DMS 273 (cell line): Measurements from ENCODE around the gene PRDM15.

Experiments used
- DNase-seq: peaks from one replicate; lab custom pipeline; 2025; ENCODE audit not compliant: unreplicated experiment; lab: John Stamatoyannopoulos, UW

PRDM15 gene

GRCh38 chr21:41865002-41865777, 14.0 kb downstream of the PRDM15 start:
- DNase-seq: no peak

DNA sequence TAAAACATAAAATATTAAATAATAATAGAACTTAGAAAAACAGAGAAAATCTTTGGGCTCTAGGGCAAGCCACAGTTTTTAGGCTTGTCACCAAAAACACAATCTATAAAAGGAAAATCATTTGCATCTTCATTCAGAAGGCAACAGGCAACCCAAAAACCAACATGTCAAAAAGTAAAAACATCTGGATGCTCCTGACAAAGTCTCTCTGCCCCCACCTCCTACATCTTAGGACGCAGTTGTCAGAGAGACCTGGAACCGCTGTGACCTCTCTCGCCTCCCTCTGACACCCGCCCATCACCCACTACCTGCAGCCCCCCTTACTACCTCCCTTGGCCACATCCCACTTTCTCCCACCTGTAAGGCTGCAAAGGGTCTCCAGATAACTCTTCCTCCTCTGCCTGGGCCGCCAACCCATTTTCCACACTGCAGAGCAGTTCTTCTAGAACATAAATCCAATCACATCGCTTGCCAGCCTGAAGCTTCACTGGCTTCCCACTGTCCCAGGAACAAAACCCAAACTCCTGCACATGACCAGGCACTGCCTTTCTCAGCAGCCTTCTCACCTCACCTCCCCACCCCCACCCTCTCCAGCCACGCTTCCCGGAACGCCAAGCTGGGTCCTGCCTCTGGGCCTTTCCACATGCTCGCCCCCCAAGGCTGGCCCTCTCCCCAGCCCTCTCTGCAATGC, 14.7 kb downstream of the PRDM15 start:
- DNase-seq: no peak

DNA sequence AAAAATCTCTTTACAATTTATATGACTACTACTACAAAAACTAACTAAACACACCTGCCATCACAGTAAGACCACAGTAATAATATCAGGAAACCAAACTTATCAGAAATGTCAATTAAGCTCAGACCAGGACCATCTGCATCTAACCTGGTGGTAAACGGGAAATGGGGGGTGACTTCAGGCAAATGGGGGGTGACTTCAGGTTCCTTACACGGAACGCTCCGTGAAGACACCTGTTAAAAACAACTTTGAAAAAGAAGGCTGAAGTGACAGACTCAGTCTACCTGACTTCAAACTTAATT, 15.8 kb downstream of the PRDM15 start:
- DNase-seq: no peak

- no peak for DNase-seq
Measured at GRCh38 chr21:41861987-41862386, 17.2 kb downstream of the PRDM15 start.

DNA sequence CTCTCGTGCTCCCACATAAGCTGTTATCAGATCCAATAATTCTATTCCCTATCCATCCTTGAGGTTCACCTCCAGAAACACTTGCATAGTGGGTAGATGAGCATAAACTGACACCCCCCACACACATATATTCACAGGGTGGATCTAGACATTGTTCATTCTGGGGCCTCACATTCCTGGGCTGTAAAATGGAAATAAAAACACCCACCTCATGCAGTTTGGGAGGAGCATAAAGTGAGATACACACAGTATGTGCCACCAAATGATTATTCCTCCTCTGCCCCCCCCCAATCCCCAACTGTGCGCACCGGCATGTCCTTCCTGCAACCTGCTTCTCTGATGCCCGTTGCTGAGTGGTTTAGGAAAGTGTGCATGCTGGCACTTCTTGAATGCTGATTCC, 17.9 kb downstream of the PRDM15 start:
- no peak for DNase-seq

DNA sequence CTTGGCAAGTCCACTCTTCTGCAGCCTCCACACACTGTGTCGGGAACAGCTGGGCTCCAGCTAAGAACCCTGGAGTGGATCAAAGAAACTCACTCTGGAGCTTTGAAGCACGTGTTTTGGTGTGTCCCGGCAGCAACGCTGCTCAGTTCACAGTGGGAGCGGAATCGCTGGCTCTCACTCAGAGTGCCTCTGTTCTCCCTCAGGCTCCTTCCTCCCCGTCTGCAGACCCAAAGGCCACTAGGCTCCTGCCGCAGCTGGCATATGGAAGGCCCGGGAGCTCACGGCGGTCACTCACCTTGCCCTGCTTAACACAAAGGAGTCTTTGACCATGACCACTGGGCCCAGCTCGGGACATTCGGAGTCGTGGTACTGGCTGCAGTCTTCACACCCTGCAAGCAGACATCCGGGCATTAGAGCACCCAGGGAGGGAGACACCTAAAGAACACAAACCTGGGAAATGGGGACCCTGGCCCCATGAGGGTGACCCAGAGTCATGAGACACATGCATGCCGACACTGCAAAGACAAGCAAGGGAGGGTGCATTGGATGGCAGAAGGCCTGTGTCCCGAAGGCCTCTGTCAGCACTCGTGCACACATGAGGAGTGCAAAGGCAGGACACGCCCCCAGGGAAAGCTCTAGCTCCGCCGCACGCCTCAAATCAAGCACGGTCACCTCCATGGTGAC, 19.7 kb downstream of the PRDM15 start:
- DNase-seq: no peak

DNA sequence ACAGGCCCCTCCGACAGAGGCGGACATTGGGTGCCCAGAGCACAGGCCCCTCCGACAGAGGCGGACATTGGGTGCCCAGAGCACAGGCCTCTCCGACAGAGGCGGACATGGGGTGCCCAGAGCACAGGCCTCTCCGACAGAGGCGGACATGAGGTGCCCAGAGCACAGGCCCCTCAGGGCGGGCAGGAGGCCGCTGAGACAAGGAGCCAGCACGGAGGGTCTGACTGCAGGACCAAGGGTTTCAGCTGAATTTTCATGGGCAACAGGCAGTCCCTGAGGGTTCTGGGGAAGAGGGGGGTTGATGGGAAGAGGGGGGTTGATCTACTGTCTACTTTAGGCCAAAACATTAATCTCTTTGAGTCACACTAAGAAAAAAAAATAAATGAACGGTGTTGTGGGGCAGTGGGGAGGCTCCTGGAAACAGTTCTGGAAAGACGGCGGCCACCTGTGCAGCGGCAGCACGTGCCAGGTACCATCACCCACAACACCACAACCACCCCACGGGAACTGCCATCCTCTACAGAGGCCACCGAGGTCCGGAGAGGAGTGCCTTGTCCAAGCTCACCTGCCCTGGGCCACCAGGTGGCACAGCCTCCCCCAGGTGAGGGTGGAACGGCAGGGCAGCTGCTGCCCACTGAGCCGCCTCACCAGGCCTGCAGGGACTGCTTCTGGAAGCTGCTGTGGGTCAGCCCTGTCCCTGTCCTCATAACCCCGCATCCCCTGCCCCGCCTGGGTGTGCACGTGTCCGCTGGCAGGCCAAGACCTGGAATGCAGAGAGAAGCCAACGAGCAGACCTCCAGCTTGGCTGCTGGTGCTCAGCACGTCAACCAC, 20.5 kb downstream of the PRDM15 start:
- DNase-seq: no peak

- no peak for DNase-seq
Measured at GRCh38 chr21:41857771-41858300, 21.3 kb downstream of the PRDM15 start.

DNA sequence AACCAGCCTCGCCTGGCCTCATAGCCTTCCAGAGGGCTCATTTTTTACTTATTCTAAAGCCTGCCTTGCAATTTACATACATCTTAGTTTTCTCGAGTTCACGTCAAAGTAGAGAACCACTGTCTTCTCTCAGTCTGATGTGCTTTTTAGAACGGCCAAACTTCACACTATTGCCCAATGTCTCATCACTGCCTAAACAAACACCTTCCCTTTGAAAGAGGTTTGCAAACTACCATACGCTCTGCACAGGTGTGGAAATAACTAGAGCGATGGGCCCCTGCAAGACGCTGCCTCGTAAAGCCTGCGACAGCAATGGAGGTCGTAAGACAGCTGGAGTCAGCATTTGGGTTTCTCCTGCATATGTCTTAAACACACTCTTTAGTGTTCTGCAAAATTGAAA, 22.6 kb downstream of the PRDM15 start:
- no peak for DNase-seq

DNA sequence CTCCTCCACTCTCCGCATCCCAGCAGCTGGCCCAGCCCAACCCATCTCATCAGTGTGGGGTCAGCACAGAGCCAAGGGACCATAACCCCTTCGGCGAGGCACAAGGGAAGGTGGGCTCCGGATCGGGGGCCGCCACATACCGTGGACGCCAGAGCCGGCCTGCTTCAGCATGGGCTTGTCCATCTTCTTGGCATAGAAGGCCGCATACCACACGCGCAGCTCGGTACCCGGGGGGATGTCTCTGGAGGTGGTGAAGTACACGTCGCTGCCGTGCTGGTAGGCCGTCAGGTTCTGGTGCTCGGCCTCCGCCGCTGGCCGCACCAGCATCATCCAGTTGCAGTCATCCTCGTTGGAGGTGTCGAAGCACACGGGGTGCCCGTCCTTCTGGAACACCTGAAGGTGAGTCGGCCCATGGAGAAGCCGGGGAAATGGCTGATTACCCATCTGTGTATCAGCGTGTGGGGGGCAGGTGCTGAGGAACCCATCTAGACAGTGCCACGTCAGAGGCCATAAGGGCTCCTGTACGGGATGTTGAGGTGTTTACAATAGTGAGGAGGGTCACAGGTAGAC, 24.6 kb downstream of the PRDM15 start:
- no peak for DNase-seq

DNA sequence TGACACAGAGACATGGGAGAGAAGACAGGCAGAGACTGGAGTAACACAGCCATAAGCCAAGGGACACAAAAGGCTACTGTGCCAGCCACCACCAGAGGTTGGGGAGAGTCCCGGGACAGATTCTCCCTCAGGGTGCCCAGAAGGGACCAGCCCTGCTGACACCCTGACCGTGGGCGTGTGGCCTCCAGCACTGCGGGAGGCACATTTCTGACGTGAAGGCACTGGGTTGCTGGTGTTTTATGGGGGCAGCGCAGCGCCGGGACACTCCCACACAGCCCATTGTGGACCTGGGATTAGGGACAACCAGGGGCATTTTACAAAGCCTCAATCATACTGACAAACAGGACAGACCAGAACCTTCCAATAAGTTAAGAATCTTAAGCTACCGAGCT, 26.2 kb downstream of the PRDM15 start:
- no peak for DNase-seq

DNA sequence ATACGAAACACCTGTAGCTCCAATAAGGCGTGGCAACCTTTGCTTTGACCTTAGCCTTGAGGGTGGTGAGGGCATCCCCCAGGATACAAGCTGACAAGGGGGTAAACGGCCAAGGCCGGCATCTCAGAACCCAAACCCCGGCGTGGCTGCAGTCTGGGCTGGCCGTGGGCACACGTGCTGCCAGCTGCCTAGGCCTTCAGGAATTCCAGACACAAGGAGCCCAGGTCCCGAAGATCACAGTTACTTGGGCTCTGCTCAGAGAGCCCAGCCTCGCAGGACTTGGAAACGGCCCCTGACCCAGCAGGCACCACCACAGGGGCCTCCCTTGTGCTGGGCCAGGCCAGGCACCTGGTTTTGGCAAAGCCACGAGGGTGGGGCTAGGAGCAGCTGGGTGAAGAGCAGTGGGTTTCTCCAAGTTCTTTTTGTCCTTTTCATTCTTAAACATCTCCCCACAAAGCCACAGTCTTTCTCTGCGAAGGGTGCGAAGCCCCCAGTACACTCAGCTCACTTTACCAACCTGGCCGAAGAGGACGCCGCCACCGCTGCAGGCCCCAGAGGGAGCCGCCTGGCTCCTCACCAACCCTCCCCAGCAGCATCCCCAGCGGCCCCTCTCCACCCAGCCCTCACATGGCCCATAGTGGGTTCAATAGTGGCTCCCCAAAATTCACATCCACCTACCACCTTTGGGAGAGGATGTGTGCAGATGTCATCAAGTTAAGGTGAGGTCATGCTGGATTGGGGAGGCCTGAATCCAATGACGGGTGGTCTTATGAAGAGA, 26.8 kb downstream of the PRDM15 start:
- DNase-seq: no peak

GRCh38 chr21:41851090-41851790, 27.9 kb downstream of the PRDM15 start:
- no peak for DNase-seq

GRCh38 chr21:41850085-41850484, 29.1 kb downstream of the PRDM15 start:
- DNase-seq: no peak

DNA sequence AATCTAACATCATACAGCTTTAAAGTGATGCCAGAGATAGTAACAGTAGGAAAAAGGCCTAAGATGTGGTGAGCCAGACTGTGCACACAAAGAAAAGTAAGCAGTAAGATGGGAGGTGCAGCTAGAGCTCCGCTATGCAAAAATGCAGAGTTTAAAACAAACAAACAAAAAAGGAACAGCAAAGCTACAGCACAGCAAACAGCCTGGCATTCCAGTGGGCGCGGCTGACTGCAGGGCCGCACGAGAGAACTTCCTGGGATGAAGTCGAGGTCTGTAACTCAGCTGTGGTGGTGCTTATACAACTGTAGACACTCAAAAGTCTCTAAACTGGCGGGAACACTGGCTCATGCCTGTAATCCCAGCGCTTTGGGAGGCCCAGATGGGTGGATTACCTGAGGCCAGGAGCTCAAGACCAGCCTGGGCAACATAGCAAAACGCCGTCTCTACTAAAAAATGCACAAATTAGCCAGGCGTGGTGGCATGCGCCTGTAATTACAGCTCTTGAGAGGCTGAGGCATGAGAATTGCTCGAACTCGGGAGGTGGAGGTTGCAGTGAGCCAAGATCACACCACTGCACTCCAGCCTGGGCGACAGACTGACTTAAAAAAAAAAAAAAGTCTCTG, 30.1 kb downstream of the PRDM15 start:
- no peak for DNase-seq

DNA sequence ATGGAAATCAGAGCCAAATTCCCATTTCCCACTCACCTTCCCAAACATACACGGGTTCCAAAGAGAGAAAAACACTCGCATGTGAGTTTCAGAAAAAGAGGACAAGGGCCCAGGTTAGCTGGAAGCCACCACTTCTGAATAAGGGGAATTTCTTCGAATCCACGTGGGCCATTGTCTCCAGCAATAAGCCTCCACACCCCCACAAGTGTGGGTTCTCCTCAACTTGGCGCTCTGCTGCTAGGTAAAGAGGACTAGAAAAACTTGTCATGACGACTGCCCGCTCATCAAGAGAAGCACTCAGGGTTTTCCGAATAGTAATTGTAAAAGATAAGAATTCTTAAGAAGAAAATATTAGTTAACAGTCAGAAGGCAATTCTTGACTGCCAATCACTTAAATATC, 30.6 kb downstream of the PRDM15 start:
- DNase-seq: no peak

DNA sequence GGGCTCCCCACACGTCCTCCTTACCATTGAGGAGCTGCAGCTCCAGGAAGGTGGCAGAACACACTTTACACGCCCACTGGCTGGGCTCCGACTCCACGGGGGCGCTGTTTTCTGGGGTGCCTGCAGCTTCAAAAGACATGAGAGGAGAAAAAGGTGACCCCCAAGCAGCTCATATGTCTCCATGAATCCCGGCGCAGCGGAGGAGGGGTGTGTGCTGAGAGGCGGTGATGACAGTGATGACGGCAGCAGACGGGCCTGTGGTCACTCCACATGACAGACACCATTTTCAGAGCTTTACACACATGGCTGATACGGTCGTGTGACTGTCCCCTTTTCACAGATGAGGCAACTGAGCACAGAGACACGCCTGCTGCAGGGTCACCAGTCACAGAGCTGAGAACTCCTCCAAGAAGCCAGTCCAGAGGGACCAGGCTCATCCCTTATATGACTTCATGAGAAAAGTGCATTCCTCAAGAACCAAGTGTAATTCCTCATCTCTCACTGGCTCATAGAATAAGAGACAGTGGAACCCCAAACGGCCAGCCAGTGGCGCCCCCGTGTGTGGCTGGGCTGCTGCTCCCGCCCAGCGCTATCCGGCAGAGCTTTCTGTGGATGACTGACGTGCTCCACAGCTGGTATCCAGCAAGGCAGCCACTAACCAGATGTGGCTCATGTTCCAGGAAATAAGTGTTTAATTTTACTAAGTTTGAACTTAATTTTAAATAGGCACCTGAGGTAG, 31.9 kb downstream of the PRDM15 start:
- no peak for DNase-seq

DNA sequence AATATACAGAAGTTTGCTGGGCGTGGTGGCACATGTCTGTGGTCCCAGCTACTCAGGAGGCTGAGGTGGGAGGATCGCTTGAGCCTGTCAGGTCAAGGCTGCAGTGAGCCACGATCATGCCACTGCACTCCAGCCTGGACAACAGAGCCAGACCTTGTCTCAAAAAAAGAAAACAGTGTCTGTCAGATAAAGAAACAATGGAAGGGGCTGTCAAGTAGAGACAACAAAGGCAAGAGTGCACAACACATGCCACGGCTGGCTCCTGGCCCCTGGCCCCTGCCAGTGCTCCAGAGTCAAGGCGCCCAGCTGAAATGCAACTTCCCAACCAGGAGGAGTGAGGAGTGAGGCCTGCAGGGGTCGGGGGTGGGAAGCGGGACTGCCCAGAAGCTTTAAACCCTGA, 32.6 kb downstream of the PRDM15 start:
- DNase-seq: no peak

DNA sequence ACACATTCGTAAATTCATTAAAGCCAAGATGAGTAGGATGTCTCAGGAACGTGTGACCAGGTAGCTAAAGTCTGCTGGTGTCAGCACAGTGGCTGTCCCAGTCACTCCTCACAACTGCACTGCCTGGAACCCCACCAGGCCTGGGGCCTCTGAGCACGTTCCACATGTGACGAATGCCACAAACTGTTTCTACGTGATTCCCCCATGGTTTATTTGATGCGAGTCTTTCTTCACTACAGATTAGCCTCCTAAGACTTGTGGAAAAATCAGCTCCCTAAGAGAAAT, 33.2 kb downstream of the PRDM15 start:
- no peak for DNase-seq
